ENCODE results near the gene WFIKKN2. TPM values are rescaled to one million over a fixed set of nuclear protein-coding genes. Genes with fewer than 3 reads are reported as not detected.

WFIKKN2 gene
- total and polyA plus RNA-seq, 10 of the 15 experiments (the other 5 are each of a cell fraction or from before 2014, with no cell fraction given): 0.06 TPM; not detected in 9

- ChIA-PET POLR2A (no interaction called here), CTCF (interaction anchor here (1.1 to 11.0 kb wide), 2 partner anchors 20 to 105 kb away, joined by 4 to 309 read pairs; no protein-coding TSS in a partner anchor), SMC1A (ENCODE audit: uncharacterized antibody, unreplicated experiment) (interaction anchor here (1.2 kb wide), 1 partner anchor 65 kb away, joined by 3 read pairs; no protein-coding TSS in a partner anchor), RAD21 (ENCODE audit: unreplicated experiment) (interaction anchor here (1.0 kb wide), 1 partner anchor 102 kb away, joined by 3 read pairs; no protein-coding TSS in a partner anchor)
- no peak for FAIRE-seq
- Histone ChIP-seq H3K4me3 (no peak overlapping the region), H3K27ac (ENCODE audit: control insufficient read depth, insufficient read depth) (no peak overlapping the region), H3K79me2 (ENCODE audit: control insufficient read depth, insufficient read depth, low read length) (no peaks in the 10 kb centered on the region), H3K9me3 (replicated peaks; ENCODE audit: control insufficient read depth, insufficient read depth, low read length) (peaks cover 2% of the 10 kb centered on the region; the same call in 1 of the 3 replicates), H3K27me3 (replicated peaks in 1 of 2; ENCODE audit: control insufficient read depth in 2 of 2, insufficient read depth in 2 of 2, low read length in 1 of 2) (no peaks in the 10 kb centered on the region), H2AFZ (ENCODE audit: control insufficient read depth, low read depth, low read length) (no peak overlapping the region), H3K36me3 (ENCODE audit: control insufficient read depth in 2 of 2, insufficient read depth in 2 of 2, low read length in 1 of 2) (no peaks in the 10 kb centered on the region), H4K20me1 (ENCODE audit: control insufficient read depth, insufficient read depth) (no peaks in the 10 kb centered on the region), H3K4me2 (ENCODE audit: control insufficient read depth, insufficient read depth) (no peak overlapping the region), H3K9ac (ENCODE audit: control insufficient read depth, insufficient read depth, low read length) (no peak overlapping the region), H3K4me1 (ENCODE audit: control insufficient read depth, insufficient read depth, low read length) (peaks cover 3% of the 10 kb centered on the region; the same call in 1 of the 2 replicates)
- intact Hi-C loops (cut with micrococcal nuclease; ENCODE audit: unreplicated experiment) (no loop called here), in situ Hi-C loops (cut with MboI) (no loop called here)
- TF ChIP-seq MTA2 (IDR thresholded peaks at IDR 0.05; ENCODE audit: low read depth): no peak
- TF ChIP-seq MYC (IDR thresholded peaks at IDR 0.05; ENCODE audit: insufficient read depth, insufficient read length, insufficient replicate concordance, low read length, severe bottlenecking): no peak
- no peak for TF ChIP-seq FOXM1 (IDR thresholded peaks at IDR 0.05; ENCODE audit: low read depth, low read length)
- TF ChIP-seq E4F1 (IDR thresholded peaks at IDR 0.05; ENCODE audit: borderline replicate concordance, partially characterized antibody): no peak
- TF ChIP-seq, protein P1, sequence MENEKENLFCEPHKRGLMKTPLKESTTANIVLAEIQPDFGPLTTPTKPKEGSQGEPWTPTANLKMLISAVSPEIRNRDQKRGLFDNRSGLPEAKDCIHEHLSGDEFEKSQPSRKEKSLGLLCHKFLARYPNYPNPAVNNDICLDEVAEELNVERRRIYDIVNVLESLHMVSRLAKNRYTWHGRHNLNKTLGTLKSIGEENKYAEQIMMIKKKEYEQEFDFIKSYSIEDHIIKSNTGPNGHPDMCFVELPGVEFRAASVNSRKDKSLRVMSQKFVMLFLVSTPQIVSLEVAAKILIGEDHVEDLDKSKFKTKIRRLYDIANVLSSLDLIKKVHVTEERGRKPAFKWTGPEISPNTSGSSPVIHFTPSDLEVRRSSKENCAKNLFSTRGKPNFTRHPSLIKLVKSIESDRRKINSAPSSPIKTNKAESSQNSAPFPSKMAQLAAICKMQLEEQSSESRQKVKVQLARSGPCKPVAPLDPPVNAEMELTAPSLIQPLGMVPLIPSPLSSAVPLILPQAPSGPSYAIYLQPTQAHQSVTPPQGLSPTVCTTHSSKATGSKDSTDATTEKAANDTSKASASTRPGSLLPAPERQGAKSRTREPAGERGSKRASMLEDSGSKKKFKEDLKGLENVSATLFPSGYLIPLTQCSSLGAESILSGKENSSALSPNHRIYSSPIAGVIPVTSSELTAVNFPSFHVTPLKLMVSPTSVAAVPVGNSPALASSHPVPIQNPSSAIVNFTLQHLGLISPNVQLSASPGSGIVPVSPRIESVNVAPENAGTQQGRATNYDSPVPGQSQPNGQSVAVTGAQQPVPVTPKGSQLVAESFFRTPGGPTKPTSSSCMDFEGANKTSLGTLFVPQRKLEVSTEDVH (IDR thresholded peaks at IDR 0.05; ENCODE audit: low read depth, partially characterized antibody): no peak
- no peak for TF ChIP-seq ELK1 (IDR thresholded peaks at IDR 0.05; ENCODE audit: low read depth, low read length)
- TF ChIP-seq CEBPB (IDR thresholded peaks at IDR 0.05; ENCODE audit: borderline replicate concordance in 1 of 2, low read depth in 2 of 2, low read length in 2 of 2): no peak
- TF ChIP-seq ZNF687 (IDR thresholded peaks at IDR 0.05): no peak
- TF ChIP-seq YBX1 (IDR thresholded peaks at IDR 0.05): no peak
- TF ChIP-seq, protein P2, sequence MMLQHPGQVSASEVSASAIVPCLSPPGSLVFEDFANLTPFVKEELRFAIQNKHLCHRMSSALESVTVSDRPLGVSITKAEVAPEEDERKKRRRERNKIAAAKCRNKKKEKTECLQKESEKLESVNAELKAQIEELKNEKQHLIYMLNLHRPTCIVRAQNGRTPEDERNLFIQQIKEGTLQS (IDR thresholded peaks at IDR 0.05; ENCODE audit: borderline replicate concordance, extremely low read depth, low read depth, low read length): no peak
- no peak for TF ChIP-seq SIX5 (IDR thresholded peaks at IDR 0.05; ENCODE audit: low read depth, low read length, severe bottlenecking)
- no peak for TF ChIP-seq SREBF2 (IDR thresholded peaks at IDR 0.05; ENCODE audit: low read length)
- no peak for DNase-seq (ENCODE audit: low read depth, low spot score)
- ATAC-seq: no peak
- no TSS peak for BruUV-seq (replicated peaks)
- WGBS (ENCODE audit: insufficient coverage, insufficient replicate concordance, low lambda C conversion rate, missing lambda C conversion rate): 95% methylated on average over 4 of the region's 4 CpGs
These were observed 12.2 kb downstream of the WFIKKN2 start for GRCh38 chr17:50847566-50847965.

All from GM12878 (cell line).